GM21619 (cell line): Measurements from ENCODE around the gene ARHGAP23.

Experiments used
- ATAC-seq: cut with Tn5 transposase; IDR thresholded peaks from one replicate; pipeline ENCODE4 v1.9.1; 2021; ENCODE audit not compliant: unreplicated experiment

ARHGAP23 gene

GRCh38 chr17:38428112-38428642, at the start of gene ARHGAP23:
ARHGAP23 (plus strand) TSS chr17:38428464; CDS start chr17:38428486, 22 bp downstream.
- no peak for ATAC-seq

GRCh38 chr17:38379448-38379847, 48.8 kb upstream of the ARHGAP23 start:
- ATAC-seq = no peak

GRCh38 chr17:38395090-38395489, 33.2 kb upstream of the ARHGAP23 start:
- ATAC-seq = no peak

GRCh38 chr17:38397227-38397626, 31.0 kb upstream of the ARHGAP23 start:
- no peak for ATAC-seq

- no peak for ATAC-seq
Measured at GRCh38 chr17:38400286-38400685, 28.0 kb upstream of the ARHGAP23 start.

- no peak for ATAC-seq
Measured at GRCh38 chr17:38401459-38401858, 26.8 kb upstream of the ARHGAP23 start.

- no peak for ATAC-seq
Measured at GRCh38 chr17:38402897-38403296, 25.4 kb upstream of the ARHGAP23 start.

GRCh38 chr17:38403491-38403890, 24.8 kb upstream of the ARHGAP23 start:
- no peak for ATAC-seq

GRCh38 chr17:38404174-38404943, 23.9 kb upstream of the ARHGAP23 start:
- no peak for ATAC-seq

GRCh38 chr17:38405654-38406053, 22.6 kb upstream of the ARHGAP23 start:
- no peak for ATAC-seq

GRCh38 chr17:38410201-38410600, 18.1 kb upstream of the ARHGAP23 start:
- no peak for ATAC-seq

GRCh38 chr17:38415250-38416194, 12.7 kb upstream of the ARHGAP23 start:
- no peak for ATAC-seq

- no peak for ATAC-seq
Measured at GRCh38 chr17:38416840-38417209, 11.4 kb upstream of the ARHGAP23 start.

GRCh38 chr17:38417210-38417951, 10.9 kb upstream of the ARHGAP23 start:
- no peak for ATAC-seq

GRCh38 chr17:38418062-38418692, 10.1 kb upstream of the ARHGAP23 start:
- no peak for ATAC-seq

GRCh38 chr17:38418693-38419507, 9.4 kb upstream of the ARHGAP23 start:
- no peak for ATAC-seq

GRCh38 chr17:38419508-38419981, 8.7 kb upstream of the ARHGAP23 start:
- ATAC-seq = no peak

GRCh38 chr17:38420518-38420917, 7.7 kb upstream of the ARHGAP23 start:
- no peak for ATAC-seq

GRCh38 chr17:38421171-38421841, 7.0 kb upstream of the ARHGAP23 start:
- no peak for ATAC-seq
